HEK293 (cell line): Measurements from ENCODE around the gene SP3.

Source experiments
- CTCF ChIA-PET: fragments of 350-600 bp; formaldehyde crosslinking; extraction: SDS; loops from one replicate; lab custom pipeline; 2021; ENCODE audit warnings: antibody characterized with exemption; lab: Yijun Ruan, JAX
- POLR2A ChIA-PET: fragments of 300-600 bp; formaldehyde crosslinking; extraction: SDS; loops from one replicate; lab custom pipeline; 2020; ENCODE audit warnings: antibody characterized with exemption, inconsistent platforms; lab: Yijun Ruan, JAX
- H3K27ac ChIP-seq: fragments of 200-500 bp; sonication (Bioruptor generic); 2 replicates; pipeline ENCODE4 v1.5.1; 2014; ENCODE audit warnings: low read depth, low read length, control low read depth, inconsistent platforms; ENCODE audit errors: extremely low read depth
- H3K36me3 ChIP-seq, 2 experiments: fragments of 200-500 bp in 1 of 2; sonication (Bioruptor generic) in 1 of 2; 1 replicate in 1 of 2; 2 replicates in 1 of 2; pipeline ENCODE4 v1.5.1; 2014 to 2017; ENCODE audit warnings: inconsistent platforms in 2 of 2, low read length in 2 of 2; ENCODE audit not compliant: control insufficient read depth in 2 of 2, insufficient read depth in 1 of 2
- H3K4me1 ChIP-seq: fragments of 200-500 bp; sonication (Bioruptor generic); 2 replicates; pipeline ENCODE4 v1.5.1; 2014; ENCODE audit warnings: mild to moderate bottlenecking, low read length, inconsistent platforms; ENCODE audit not compliant: control insufficient read depth, insufficient read depth
- H3K4me3 ChIP-seq: 2 replicates; pipeline ENCODE4 v1.5.1; 2011; ENCODE audit warnings: low read depth, mild to moderate bottlenecking, control low read depth, low read length, moderate library complexity
- H3K9me3 ChIP-seq: fragments of 200-500 bp; sonication (Bioruptor generic); 2 replicates; pipeline ENCODE4 v1.5.1; 2014; ENCODE audit warnings: low read depth, low read length, inconsistent platforms; ENCODE audit not compliant: control insufficient read depth, insufficient read depth
- BCL11B ChIP-seq: fragments of 450-650 bp; formaldehyde crosslinking; IDR thresholded peaks from 2 replicates; pipeline ENCODE4 v1.5.1; 2016; ENCODE audit warnings: low read depth, missing biosample characterization, missing genetic modification characterization
- GLIS1 ChIP-seq: fragments of 450-650 bp; formaldehyde crosslinking; IDR thresholded peaks from 2 replicates; pipeline ENCODE4 v1.5.1; 2016; ENCODE audit warnings: missing biosample characterization, missing genetic modification characterization
- KLF7 ChIP-seq: fragments of 450-650 bp; formaldehyde crosslinking; IDR thresholded peaks from 2 replicates; pipeline ENCODE4 v1.5.1; 2016; ENCODE audit warnings: missing biosample characterization, missing genetic modification characterization, borderline replicate concordance
- PRDM1 ChIP-seq: fragments of 450-650 bp; formaldehyde crosslinking; IDR thresholded peaks from 2 replicates; pipeline ENCODE4; 2016; ENCODE audit warnings: missing biosample characterization, missing genetic modification characterization
- PRDM6 ChIP-seq: fragments of 450-650 bp; formaldehyde crosslinking; IDR thresholded peaks from 2 replicates; pipeline ENCODE4 v1.5.1; 2017; ENCODE audit warnings: missing biosample characterization, missing genetic modification characterization
- YY2 ChIP-seq: fragments of 450-650 bp; formaldehyde crosslinking; IDR thresholded peaks from 2 replicates; pipeline ENCODE4 v1.5.1; 2016; ENCODE audit warnings: missing biosample characterization, missing genetic modification characterization
- ZBTB8A ChIP-seq: fragments of 450-650 bp; formaldehyde crosslinking; IDR thresholded peaks from 2 replicates; pipeline ENCODE4 v1.5.1; 2016; ENCODE audit warnings: missing biosample characterization, missing genetic modification characterization
- ZIC2 ChIP-seq: fragments of 450-650 bp; formaldehyde crosslinking; IDR thresholded peaks from 2 replicates; pipeline ENCODE4 v1.5.1; 2016; ENCODE audit warnings: missing biosample characterization, missing genetic modification characterization
- ZNF169 ChIP-seq: fragments of 450-650 bp; formaldehyde crosslinking; IDR thresholded peaks from 2 replicates; pipeline ENCODE4 v1.5.1; 2016; ENCODE audit warnings: missing biosample characterization, missing genetic modification characterization
- ZNF311 ChIP-seq: fragments of 450-650 bp; formaldehyde crosslinking; IDR thresholded peaks from 2 replicates; pipeline ENCODE4 v1.5.1; 2017; ENCODE audit warnings: missing biosample characterization, missing genetic modification characterization, borderline replicate concordance
- ZNF350 ChIP-seq: fragments of 450-650 bp; formaldehyde crosslinking; IDR thresholded peaks from 2 replicates; pipeline ENCODE4 v1.5.0; 2017; ENCODE audit warnings: missing biosample characterization, mild to moderate bottlenecking, missing genetic modification characterization
- ZNF366 ChIP-seq: fragments of 450-650 bp; formaldehyde crosslinking; conservative IDR thresholded peaks from 2 replicates; pipeline ENCODE4 v1.5.1; 2016; ENCODE audit warnings: missing biosample characterization, missing genetic modification characterization
- ZNF394 ChIP-seq: fragments of 450-650 bp; formaldehyde crosslinking; IDR thresholded peaks from 2 replicates; pipeline ENCODE4 v1.5.1; 2016; ENCODE audit warnings: missing biosample characterization, missing genetic modification characterization, mild to moderate bottlenecking, moderate library complexity, borderline replicate concordance
- ZNF423 ChIP-seq: fragments of 450-650 bp; formaldehyde crosslinking; IDR thresholded peaks from 2 replicates; pipeline ENCODE4 v1.5.1; 2016; ENCODE audit warnings: missing biosample characterization, missing genetic modification characterization
- ZNF433 ChIP-seq: fragments of 450-650 bp; formaldehyde crosslinking; IDR thresholded peaks from 2 replicates; pipeline ENCODE4 v1.5.1; 2016; ENCODE audit warnings: missing biosample characterization, missing genetic modification characterization, low read depth
- ZNF645 ChIP-seq: fragments of 450-650 bp; formaldehyde crosslinking; IDR thresholded peaks from 2 replicates; pipeline ENCODE4; 2016; ENCODE audit warnings: missing biosample characterization, missing genetic modification characterization
- ZNF701 ChIP-seq: fragments of 450-650 bp; formaldehyde crosslinking; IDR thresholded peaks from 2 replicates; pipeline ENCODE4 v1.5.1; 2016; ENCODE audit warnings: missing biosample characterization, missing genetic modification characterization
- ZNF707 ChIP-seq: fragments of 450-650 bp; formaldehyde crosslinking; IDR thresholded peaks from 2 replicates; pipeline ENCODE4 v1.5.1; 2016; ENCODE audit warnings: missing biosample characterization, missing genetic modification characterization
- ZNF768 ChIP-seq: fragments of 450-650 bp; formaldehyde crosslinking; IDR thresholded peaks from 2 replicates; pipeline ENCODE4 v1.5.1; 2018; ENCODE audit warnings: missing biosample characterization, mild to moderate bottlenecking, missing genetic modification characterization
- ZNF791 ChIP-seq: fragments of 450-650 bp; formaldehyde crosslinking; IDR thresholded peaks from 2 replicates; pipeline ENCODE4 v1.5.1; 2016; ENCODE audit warnings: missing biosample characterization, missing genetic modification characterization
- TF ChIP-seq, protein P1 (sequence below): fragments of 450-650 bp; formaldehyde crosslinking; IDR thresholded peaks from 2 replicates; pipeline ENCODE4 v1.5.1; 2017; ENCODE audit warnings: missing biosample characterization, missing genetic modification characterization
- TF ChIP-seq, protein P2 (sequence below): fragments of 450-650 bp; formaldehyde crosslinking; IDR thresholded peaks from 2 replicates; pipeline ENCODE4 v1.5.1; 2016; ENCODE audit warnings: missing biosample characterization, missing genetic modification characterization
- TF ChIP-seq, protein P3 (sequence below): fragments of 450-650 bp; formaldehyde crosslinking; IDR thresholded peaks from 2 replicates; pipeline ENCODE4 v1.5.1; 2016; ENCODE audit warnings: missing biosample characterization, missing genetic modification characterization

SP3 gene

GRCh38 chr2:174014699-174015070 is 49.5 kb upstream of the SP3 start:
- no peaks in the 10 kb centered on the region for H3K36me3 ChIP-seq
- H3K4me3 ChIP-seq: no peak overlapping the region
- CTCF ChIA-PET: interaction anchor here (0.7 kb wide), 1 partner anchor 488 kb away, joined by 3 read pairs; no protein-coding TSS in a partner anchor
- no peak for TF ChIP-seq ZNF366
- no peak for TF ChIP-seq ZNF707 (tag by site-specific recombination)
- no peak for TF ChIP-seq ZNF791 (tag by site-specific recombination)
- TF ChIP-seq YY2 (tag by site-specific recombination): no peak
- TF ChIP-seq ZIC2 (tag by site-specific recombination): no peak
- TF ChIP-seq, protein P1, sequence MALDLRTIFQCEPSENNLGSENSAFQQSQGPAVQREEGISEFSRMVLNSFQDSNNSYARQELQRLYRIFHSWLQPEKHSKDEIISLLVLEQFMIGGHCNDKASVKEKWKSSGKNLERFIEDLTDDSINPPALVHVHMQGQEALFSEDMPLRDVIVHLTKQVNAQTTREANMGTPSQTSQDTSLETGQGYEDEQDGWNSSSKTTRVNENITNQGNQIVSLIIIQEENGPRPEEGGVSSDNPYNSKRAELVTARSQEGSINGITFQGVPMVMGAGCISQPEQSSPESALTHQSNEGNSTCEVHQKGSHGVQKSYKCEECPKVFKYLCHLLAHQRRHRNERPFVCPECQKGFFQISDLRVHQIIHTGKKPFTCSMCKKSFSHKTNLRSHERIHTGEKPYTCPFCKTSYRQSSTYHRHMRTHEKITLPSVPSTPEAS (tag by site-specific recombination): no peak
- TF ChIP-seq PRDM6: no peak
- TF ChIP-seq ZNF433: no peak
- no peak for TF ChIP-seq ZNF350 (tag by site-specific recombination)
- TF ChIP-seq GLIS1 (tag by site-specific recombination): no peak
- no peak for TF ChIP-seq ZNF768 (tag by site-specific recombination)
- TF ChIP-seq ZNF169: no peak
- POLR2A ChIA-PET: no interaction called here
- no peaks in the 10 kb centered on the region for H3K4me1 ChIP-seq
- no peak overlapping the region for H3K27ac ChIP-seq
- no peaks in the 10 kb centered on the region for H3K9me3 ChIP-seq

DNA sequence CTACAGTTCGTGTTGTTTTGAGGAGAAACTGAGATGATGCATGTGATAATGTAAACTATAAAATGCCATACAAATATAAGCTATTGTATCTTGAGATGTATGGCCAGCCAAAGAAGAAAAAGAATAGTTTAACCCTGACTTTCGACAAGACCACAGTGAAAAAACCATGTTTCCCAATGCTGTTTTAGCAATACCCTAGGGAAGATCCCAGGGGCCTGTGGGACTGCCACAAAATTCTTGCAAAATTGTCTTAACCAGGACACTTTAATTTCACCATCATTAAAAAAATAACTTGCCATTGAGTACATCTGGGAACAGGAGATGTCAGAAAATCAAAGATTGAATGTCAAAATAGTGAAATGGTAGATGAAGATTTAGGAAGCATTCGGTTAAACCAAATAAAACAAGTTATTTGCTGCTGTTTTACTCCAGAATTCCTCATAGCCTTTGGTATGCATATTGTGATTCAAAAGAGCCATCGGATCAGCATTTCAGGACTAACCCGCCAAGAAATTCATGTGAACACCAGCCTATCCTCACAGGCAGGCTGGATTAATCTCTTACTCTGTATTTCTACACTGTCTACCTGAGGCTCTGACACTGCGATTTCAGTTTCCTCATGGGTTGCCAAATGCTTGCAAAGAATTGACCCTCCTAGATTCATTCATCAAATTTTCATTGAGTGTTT is 49.0 kb upstream of the SP3 start:
- Histone ChIP-seq H3K4me3 (no peak overlapping the region), H3K9me3 (no peaks in the 10 kb centered on the region), H3K27ac (no peak overlapping the region), H3K4me1 (0 out of 2 replicates have a peak, but pooled peaks cover 1% of the 10 kb centered on the region), H3K36me3 (no peaks in the 10 kb centered on the region)
- ChIA-PET POLR2A (no interaction called here), CTCF (no interaction called here)
- TF ChIP-seq ZNF423 (no peak), ZNF394 (no peak), KLF7 (tag by site-specific recombination) (no peak), BCL11B (tag by site-specific recombination) (no peak)

- ChIA-PET CTCF (no interaction called here), POLR2A (no interaction called here)
- H3K4me1 ChIP-seq: 0 out of 2 replicates have a peak, but pooled peaks cover 4% of the 10 kb centered on the region
- no peak overlapping the region for H3K4me3 ChIP-seq
- no peak overlapping the region for H3K27ac ChIP-seq
- no peaks in the 10 kb centered on the region for H3K9me3 ChIP-seq
- no peaks in the 10 kb centered on the region for H3K36me3 ChIP-seq
- no peak for TF ChIP-seq PRDM1 (tag by site-specific recombination)
- TF ChIP-seq ZNF423: no peak
- no peak for TF ChIP-seq ZNF701 (tag by site-specific recombination)
- no peak for TF ChIP-seq ZNF311 (tag by site-specific recombination)
- no peak for TF ChIP-seq ZNF645
- TF ChIP-seq, protein P2, sequence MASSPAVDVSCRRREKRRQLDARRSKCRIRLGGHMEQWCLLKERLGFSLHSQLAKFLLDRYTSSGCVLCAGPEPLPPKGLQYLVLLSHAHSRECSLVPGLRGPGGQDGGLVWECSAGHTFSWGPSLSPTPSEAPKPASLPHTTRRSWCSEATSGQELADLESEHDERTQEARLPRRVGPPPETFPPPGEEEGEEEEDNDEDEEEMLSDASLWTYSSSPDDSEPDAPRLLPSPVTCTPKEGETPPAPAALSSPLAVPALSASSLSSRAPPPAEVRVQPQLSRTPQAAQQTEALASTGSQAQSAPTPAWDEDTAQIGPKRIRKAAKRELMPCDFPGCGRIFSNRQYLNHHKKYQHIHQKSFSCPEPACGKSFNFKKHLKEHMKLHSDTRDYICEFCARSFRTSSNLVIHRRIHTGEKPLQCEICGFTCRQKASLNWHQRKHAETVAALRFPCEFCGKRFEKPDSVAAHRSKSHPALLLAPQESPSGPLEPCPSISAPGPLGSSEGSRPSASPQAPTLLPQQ: no peak
- no peak for TF ChIP-seq ZBTB8A
- TF ChIP-seq, protein P3, sequence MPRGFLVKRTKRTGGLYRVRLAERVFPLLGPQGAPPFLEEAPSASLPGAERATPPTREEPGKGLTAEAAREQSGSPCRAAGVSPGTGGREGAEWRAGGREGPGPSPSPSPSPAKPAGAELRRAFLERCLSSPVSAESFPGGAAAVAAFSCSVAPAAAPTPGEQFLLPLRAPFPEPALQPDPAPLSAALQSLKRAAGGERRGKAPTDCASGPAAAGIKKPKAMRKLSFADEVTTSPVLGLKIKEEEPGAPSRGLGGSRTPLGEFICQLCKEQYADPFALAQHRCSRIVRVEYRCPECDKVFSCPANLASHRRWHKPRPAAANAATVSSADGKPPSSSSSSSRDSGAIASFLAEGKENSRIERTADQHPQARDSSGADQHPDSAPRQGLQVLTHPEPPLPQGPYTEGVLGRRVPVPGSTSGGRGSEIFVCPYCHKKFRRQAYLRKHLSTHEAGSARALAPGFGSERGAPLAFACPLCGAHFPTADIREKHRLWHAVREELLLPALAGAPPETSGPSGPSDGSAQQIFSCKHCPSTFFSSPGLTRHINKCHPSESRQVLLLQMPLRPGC (tag by site-specific recombination): no peak
Observed at GRCh38 chr2:174013315-174013751, 48.2 kb upstream of the SP3 start.
